KMS-11 (cell line): Measurements from ENCODE around the gene TPMT.

ENCODE experiments used
- H2AFZ ChIP-seq: fragments of 200-600 bp; sonication (generic); 2 replicates; pipeline ENCODE4 v1.6.1; 2016; ENCODE audit warnings: antibody characterized with exemption, mixed run types, low read depth
- H3K27ac ChIP-seq: fragments of 200-600 bp; sonication (generic); 2 replicates; pipeline ENCODE4 v1.6.1; 2016; ENCODE audit warnings: mild to moderate bottlenecking, mixed run types
- H3K27me3 ChIP-seq: fragments of 200-600 bp; sonication (generic); 2 replicates; pipeline ENCODE4 v1.6.1; 2017; ENCODE audit warnings: mild to moderate bottlenecking, low read depth, mixed run types, moderate library complexity; ENCODE audit not compliant: insufficient read depth
- H3K36me3 ChIP-seq: fragments of 200-600 bp; sonication (generic); 2 replicates; pipeline ENCODE4 v1.6.1; 2017; ENCODE audit warnings: mild to moderate bottlenecking, mixed run types; ENCODE audit not compliant: insufficient read depth
- H3K4me1 ChIP-seq: fragments of 200-600 bp; sonication (generic); 2 replicates; pipeline ENCODE4 v1.6.1; 2016; ENCODE audit warnings: mild to moderate bottlenecking, low read depth, mixed run types; ENCODE audit not compliant: poor library complexity, severe bottlenecking
- H3K4me2 ChIP-seq: fragments of 200-600 bp; sonication (generic); 2 replicates; pipeline ENCODE4 v1.7.0; 2016; ENCODE audit warnings: mild to moderate bottlenecking, mixed run types
- H3K4me3 ChIP-seq: fragments of 200-600 bp; sonication (generic); IDR thresholded peaks from 2 replicates; pipeline ENCODE4 v1.6.1; 2017; ENCODE audit warnings: low read depth, low read length, mixed read lengths; ENCODE audit not compliant: insufficient read depth
- H3K79me2 ChIP-seq: fragments of 200-600 bp; sonication (generic); 2 replicates; pipeline ENCODE4 v1.6.1; 2016; ENCODE audit warnings: low read depth, mixed run types; ENCODE audit not compliant: insufficient read depth
- H3K9ac ChIP-seq: fragments of 200-600 bp; sonication (generic); 2 replicates; pipeline ENCODE4 v1.6.1; 2016; ENCODE audit warnings: mild to moderate bottlenecking, mixed run types
- H4K20me1 ChIP-seq: fragments of 200-600 bp; sonication (generic); 2 replicates; pipeline ENCODE4 v1.6.1; 2016; ENCODE audit warnings: mild to moderate bottlenecking, mixed run types; ENCODE audit not compliant: insufficient read depth
- CTCF ChIP-seq: fragments of 200-600 bp; sonication (generic); conservative IDR thresholded peaks from 2 replicates; pipeline ENCODE4 v1.6.1; 2017; ENCODE audit warnings: low read depth, mild to moderate bottlenecking, antibody characterized with exemption, low read length, moderate library complexity, mixed read lengths

The TPMT gene

GRCh38 chr6:18154507-18155149 is at the start of gene TPMT:
TPMT (minus strand) TSS chr6:18155077; CDS start chr6:18149127, 5,950 bp downstream.
- Histone ChIP-seq H3K79me2 (no peaks in the 10 kb centered on the region), H3K27me3 (no peaks in the 10 kb centered on the region), H3K36me3 (no peaks in the 10 kb centered on the region), H4K20me1 (no peaks in the 10 kb centered on the region), H3K9ac (peak within 1 kb of the TSS; percentile 60), H3K4me2 (peak within 1 kb of the TSS; percentile 98), H2AFZ (peak within 1 kb of the TSS; percentile 94), H3K4me3 (no peak within 1 kb of the TSS), H3K27ac (peak within 1 kb of the TSS; percentile 45), H3K4me1 (peaks cover 37% of the 10 kb centered on the region)
- no peak for TF ChIP-seq CTCF

- H3K36me3 ChIP-seq, result no peaks in the 10 kb centered on the region
- H3K27ac ChIP-seq, result no peak overlapping the region
- no peaks in the 10 kb centered on the region for H3K27me3 ChIP-seq
- H3K9ac ChIP-seq, result no peak overlapping the region
- H3K4me1 ChIP-seq, result no peaks in the 10 kb centered on the region
- no peak for TF ChIP-seq CTCF
- H3K79me2 ChIP-seq, result no peaks in the 10 kb centered on the region
- no peak overlapping the region for H2AFZ ChIP-seq
- H3K4me2 ChIP-seq, result no peak overlapping the region
- H3K4me3 ChIP-seq, result no peak overlapping the region
- H4K20me1 ChIP-seq, result no peaks in the 10 kb centered on the region
Observed at GRCh38 chr6:18203786-18204185, 48.9 kb upstream of the TPMT start.

- no peaks in the 10 kb centered on the region for H3K36me3 ChIP-seq
- H3K4me1 ChIP-seq, result peaks cover 4% of the 10 kb centered on the region
- H3K79me2 ChIP-seq, result no peaks in the 10 kb centered on the region
- no peak for TF ChIP-seq CTCF
- H3K9ac ChIP-seq, result no peak overlapping the region
- no peaks in the 10 kb centered on the region for H4K20me1 ChIP-seq
- no peak overlapping the region for H2AFZ ChIP-seq
- no peak overlapping the region for H3K4me2 ChIP-seq
- no peak overlapping the region for H3K27ac ChIP-seq
- H3K27me3 ChIP-seq, result no peaks in the 10 kb centered on the region
- H3K4me3 ChIP-seq, result no peak overlapping the region
Observed at GRCh38 chr6:18192026-18192425, 37.1 kb upstream of the TPMT start.

- no peak for TF ChIP-seq CTCF
- Histone ChIP-seq H3K4me2 (no peak overlapping the region), H3K79me2 (no peaks in the 10 kb centered on the region), H3K27ac (no peak overlapping the region), H3K9ac (no peak overlapping the region), H3K27me3 (no peaks in the 10 kb centered on the region), H3K36me3 (no peaks in the 10 kb centered on the region), H3K4me3 (no peak overlapping the region), H2AFZ (no peak overlapping the region), H4K20me1 (no peaks in the 10 kb centered on the region), H3K4me1 (peaks cover 4% of the 10 kb centered on the region)
Observed at GRCh38 chr6:18189196-18189595, 34.3 kb upstream of the TPMT start.
